ACC112 (cell line): ENCODE results near the gene FAM216B.
"Not testable (repeated sequence)": the region's sequence is repeated elsewhere in the genome, so short reads cannot be mapped to it uniquely, and the experiment has no call there.

Experiments used
- H2AFZ ChIP-seq: fragments of 200-600 bp; sonication (generic); one replicate; pipeline ENCODE4 v1.6.0; 2017; ENCODE audit warnings: antibody characterized with exemption, low read length; ENCODE audit not compliant: unreplicated experiment
- H3K27ac ChIP-seq: fragments of 200-600 bp; sonication (generic); 2 replicates; pipeline ENCODE4 v1.5.1; 2014; ENCODE audit warnings: low read depth, mild to moderate bottlenecking, antibody characterized with exemption, low read length, moderate library complexity
- H3K27me3 ChIP-seq: fragments of 200-600 bp; sonication (generic); 2 replicates; pipeline ENCODE4 v1.6.1; 2014; ENCODE audit warnings: mild to moderate bottlenecking, antibody characterized with exemption, low read length, moderate library complexity, mixed read lengths; ENCODE audit not compliant: insufficient read depth
- H3K36me3 ChIP-seq: fragments of 200-600 bp; sonication (generic); 2 replicates; pipeline ENCODE4 v1.6.1; 2016; ENCODE audit warnings: mild to moderate bottlenecking, antibody characterized with exemption, low read length, moderate library complexity, mixed read lengths; ENCODE audit not compliant: insufficient read depth
- H3K4me1 ChIP-seq: fragments of 200-600 bp; sonication (generic); one replicate; pipeline ENCODE4 v1.6.1; 2016; ENCODE audit warnings: low read length, mixed read lengths; ENCODE audit not compliant: insufficient read depth, unreplicated experiment, control insufficient read depth
- H3K4me3 ChIP-seq: fragments of 200-600 bp; sonication (generic); 2 replicates; pipeline ENCODE4 v1.5.1; 2014; ENCODE audit warnings: mild to moderate bottlenecking, low read depth, low read length
- H3K79me2 ChIP-seq: fragments of 200-600 bp; sonication (generic); one replicate; pipeline ENCODE4 v1.6.0; 2016; ENCODE audit warnings: low read length; ENCODE audit not compliant: control insufficient read depth, unreplicated experiment, insufficient read depth

The FAM216B gene

DNA sequence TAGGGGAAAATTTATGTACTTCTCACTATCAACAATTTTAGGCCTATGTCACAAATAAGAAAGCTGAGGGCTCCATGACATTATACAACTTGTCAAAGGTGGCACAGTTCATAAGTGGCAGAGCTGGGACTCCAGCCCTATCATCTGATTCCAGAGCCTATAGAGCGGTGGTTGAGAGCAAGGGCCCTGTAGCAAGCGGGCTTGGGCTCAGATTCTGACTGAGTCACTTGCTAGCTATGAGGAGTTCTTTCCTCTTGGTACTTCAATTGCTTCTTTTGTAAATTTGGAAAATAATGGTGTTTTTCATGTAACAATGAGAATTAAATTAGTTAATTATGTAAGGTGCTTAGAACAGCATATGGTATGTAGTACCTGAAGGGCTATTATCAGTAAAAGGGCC, 28.7 kb upstream of the FAM216B start:
- Histone ChIP-seq H3K79me2 (no peaks in the 10 kb centered on the region), H3K4me3 (no peak overlapping the region), H2AFZ (no peak overlapping the region), H3K27me3 (no peaks in the 10 kb centered on the region), H3K27ac (no peak overlapping the region), H3K36me3 (no peaks in the 10 kb centered on the region), H3K4me1 (peaks cover 8% of the 10 kb centered on the region)

DNA sequence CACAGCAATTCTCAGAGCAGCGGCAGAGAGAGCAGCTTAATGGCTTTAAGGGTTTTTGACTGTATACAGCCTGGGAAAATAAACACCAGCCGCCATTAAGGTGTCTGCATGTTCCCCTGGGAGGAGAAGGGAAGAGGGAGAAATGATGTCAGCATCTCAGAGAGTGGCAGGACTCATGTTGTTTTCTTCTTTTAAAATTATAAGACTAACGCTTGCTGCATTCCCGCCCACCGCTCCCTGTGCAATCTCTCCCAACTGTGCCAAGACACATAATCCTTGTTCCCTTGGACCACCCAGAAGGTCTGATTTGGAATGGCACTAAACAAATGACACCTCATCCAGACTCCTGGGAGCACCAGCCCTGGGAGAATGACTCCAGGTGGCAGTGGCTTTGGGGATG, 27.7 kb upstream of the FAM216B start:
- no peaks in the 10 kb centered on the region for H3K79me2 ChIP-seq
- H2AFZ ChIP-seq: no peak overlapping the region
- H3K4me1 ChIP-seq: no peaks in the 10 kb centered on the region
- no peak overlapping the region for H3K4me3 ChIP-seq
- no peak overlapping the region for H3K27ac ChIP-seq
- no peaks in the 10 kb centered on the region for H3K36me3 ChIP-seq
- H3K27me3 ChIP-seq: no peaks in the 10 kb centered on the region

DNA sequence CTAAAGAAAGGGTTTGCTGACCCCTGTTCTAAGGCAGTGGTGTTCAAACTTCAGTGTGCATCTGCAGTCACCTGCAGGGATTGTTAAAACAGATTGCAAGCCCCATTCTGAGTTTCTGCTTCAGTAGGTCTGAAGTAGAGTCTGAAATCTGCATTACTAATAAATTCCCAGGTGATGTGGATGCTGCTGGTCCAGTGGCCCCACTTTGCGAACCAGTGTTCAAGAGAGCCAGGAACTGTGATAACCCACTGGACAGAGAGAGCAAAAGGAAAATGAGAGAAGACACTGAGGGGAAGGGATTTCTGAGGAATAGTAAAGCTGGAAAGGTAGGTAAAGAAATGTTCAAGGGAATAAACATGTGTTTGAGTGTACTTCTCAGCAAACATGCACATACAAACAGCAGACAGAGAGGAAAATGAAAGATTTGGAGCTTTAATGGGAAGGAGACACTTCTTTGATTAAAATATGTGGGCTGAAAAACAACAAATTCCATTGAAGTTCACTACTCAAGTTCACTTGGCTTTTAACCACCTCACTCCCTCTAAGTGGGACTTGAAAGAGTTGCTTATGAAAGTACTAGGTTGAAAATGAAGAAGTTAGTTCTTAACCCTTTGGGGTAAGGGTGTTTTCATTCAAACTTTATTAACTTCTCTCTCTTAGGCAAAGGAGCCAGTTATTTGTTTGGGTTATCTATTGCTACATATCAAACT, 26.4 kb upstream of the FAM216B start:
- H3K27me3 ChIP-seq: no peaks in the 10 kb centered on the region
- no peaks in the 10 kb centered on the region for H3K4me1 ChIP-seq
- no peak overlapping the region for H2AFZ ChIP-seq
- H3K79me2 ChIP-seq: no peaks in the 10 kb centered on the region
- H3K4me3 ChIP-seq: no peak overlapping the region
- H3K27ac ChIP-seq: no peak overlapping the region
- no peaks in the 10 kb centered on the region for H3K36me3 ChIP-seq

DNA sequence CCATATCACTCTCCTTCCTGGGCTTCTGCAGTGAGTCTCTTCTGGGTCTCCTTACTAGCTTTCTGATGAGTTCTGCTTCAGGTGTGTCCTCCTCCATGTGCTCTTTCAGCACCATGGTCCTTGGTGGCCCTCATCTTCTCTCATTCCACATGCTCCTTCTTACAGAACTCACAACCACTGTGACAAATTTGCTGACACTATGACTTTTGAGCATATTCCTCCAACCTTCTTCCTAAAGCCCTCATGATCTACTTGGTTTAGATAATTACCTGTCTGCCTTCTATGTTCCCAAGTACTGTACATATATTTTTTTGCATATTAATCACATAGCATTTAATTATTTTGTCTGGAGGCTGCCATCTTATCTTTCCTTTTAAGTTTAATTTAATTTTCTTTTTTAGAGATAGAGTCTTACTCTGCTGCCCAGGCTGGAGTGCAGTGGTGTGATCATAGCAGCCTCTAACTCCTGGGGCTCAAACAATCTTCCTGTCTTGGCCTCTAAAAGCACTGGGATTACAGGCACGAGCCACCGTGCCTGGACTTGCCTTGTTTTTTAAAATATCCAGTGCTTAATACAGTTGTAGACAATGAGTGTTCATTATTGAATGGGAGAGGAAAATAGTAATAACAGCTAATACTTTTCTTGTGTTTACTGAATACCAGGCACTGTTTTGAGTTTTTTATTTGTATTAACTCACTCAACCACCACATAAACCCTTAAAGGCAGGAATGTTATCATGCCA, 23.5 kb upstream of the FAM216B start:
- Histone ChIP-seq H2AFZ (no peak overlapping the region), H3K27me3 (no peaks in the 10 kb centered on the region), H3K36me3 (no peaks in the 10 kb centered on the region), H3K4me3 (no peak overlapping the region), H3K4me1 (peaks cover 8% of the 10 kb centered on the region), H3K79me2 (no peaks in the 10 kb centered on the region), H3K27ac (no peak overlapping the region)

DNA sequence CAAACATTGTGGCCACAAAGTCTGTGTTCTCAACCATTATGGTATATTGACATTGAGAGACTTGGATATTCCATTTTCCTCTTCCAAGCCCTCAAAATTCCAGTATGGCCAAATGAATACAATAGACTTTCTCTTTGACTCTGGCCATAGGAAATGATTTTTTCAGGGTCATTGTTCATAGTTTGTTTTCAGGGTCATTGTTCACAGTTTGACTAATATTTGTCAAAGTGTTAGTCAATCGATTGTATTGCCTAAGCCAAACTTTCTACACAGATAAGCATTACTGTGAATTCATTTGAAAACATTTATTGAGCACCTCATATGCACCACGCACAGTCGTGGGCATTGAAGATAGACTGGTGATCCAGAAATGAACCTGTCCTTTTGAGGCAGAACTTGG, 22.9 kb upstream of the FAM216B start:
- Histone ChIP-seq H3K27ac (no peak overlapping the region), H3K27me3 (no peaks in the 10 kb centered on the region), H3K4me3 (no peak overlapping the region), H3K4me1 (peaks cover 8% of the 10 kb centered on the region), H3K36me3 (no peaks in the 10 kb centered on the region), H2AFZ (no peak overlapping the region), H3K79me2 (no peaks in the 10 kb centered on the region)

DNA sequence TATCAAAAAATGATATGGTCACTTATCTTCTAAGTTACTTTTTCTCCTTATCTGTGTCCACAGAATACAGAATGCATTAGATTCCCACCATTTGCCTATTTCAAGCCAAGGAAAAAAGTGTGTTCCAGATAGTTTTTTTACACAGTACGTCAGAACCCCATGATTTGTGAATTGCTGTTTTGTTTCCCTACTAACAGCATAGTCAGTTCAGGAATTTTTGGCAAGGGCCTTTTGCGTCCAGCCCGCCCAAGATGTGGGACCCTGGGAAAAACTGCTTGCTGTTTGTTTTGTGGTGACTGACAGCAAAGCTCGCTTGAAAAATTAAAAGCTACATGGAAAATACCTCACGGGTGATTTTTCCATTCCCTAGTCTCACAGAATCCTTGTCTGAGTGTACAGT, 20.4 kb upstream of the FAM216B start:
- peaks cover 8% of the 10 kb centered on the region for H3K4me1 ChIP-seq
- H2AFZ ChIP-seq: no peak overlapping the region
- no peaks in the 10 kb centered on the region for H3K27me3 ChIP-seq
- no peaks in the 10 kb centered on the region for H3K36me3 ChIP-seq
- no peaks in the 10 kb centered on the region for H3K79me2 ChIP-seq
- H3K4me3 ChIP-seq: no peak overlapping the region
- no peak overlapping the region for H3K27ac ChIP-seq

DNA sequence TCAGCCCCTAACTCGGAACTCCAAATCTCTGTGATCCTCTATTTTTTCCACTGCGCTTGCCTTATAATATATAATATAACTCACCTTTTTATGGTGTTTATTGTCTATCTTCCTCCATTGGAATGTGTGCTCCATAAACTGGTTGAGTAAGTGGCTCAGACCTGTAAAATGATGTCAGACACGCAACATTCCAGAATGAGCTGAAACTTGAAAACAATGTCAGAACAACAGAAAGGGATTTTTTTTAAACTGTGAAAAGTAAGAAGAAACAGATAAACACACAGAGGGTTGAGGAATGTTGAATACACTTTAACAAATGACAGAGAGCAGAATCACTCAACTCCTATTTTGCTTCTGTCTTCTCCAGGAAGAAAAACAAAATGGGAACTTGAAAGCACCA, 19.1 kb upstream of the FAM216B start:
- H3K27me3 ChIP-seq: no peaks in the 10 kb centered on the region
- H3K4me1 ChIP-seq: peaks cover 8% of the 10 kb centered on the region
- no peak overlapping the region for H3K4me3 ChIP-seq
- no peak overlapping the region for H2AFZ ChIP-seq
- no peaks in the 10 kb centered on the region for H3K79me2 ChIP-seq
- peak overlapping the region; percentile 92 for H3K27ac ChIP-seq
- no peaks in the 10 kb centered on the region for H3K36me3 ChIP-seq

DNA sequence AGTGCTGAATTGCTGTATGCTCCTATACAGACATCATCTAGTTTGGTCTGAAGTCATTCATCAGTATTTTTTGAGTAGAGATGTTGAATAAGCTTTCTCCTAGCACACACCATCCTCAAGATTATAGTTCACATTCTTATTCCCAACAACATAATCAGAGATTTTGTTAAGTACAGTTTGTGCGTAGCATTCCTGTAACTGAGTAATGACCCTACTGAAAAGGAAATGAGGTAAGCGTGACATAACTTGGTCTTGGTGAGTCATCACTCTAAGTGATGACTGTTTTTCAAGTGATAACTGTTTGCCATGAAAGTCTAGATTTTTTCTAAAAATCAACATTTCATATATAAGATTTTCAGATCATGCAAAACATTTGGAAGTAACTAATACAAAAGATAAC, 18.5 kb upstream of the FAM216B start:
- Histone ChIP-seq H3K27me3 (no peaks in the 10 kb centered on the region), H3K27ac (peak overlapping the region; percentile 92), H3K79me2 (no peaks in the 10 kb centered on the region), H3K4me1 (peaks cover 8% of the 10 kb centered on the region), H2AFZ (no peak overlapping the region), H3K4me3 (no peak overlapping the region), H3K36me3 (no peaks in the 10 kb centered on the region)

DNA sequence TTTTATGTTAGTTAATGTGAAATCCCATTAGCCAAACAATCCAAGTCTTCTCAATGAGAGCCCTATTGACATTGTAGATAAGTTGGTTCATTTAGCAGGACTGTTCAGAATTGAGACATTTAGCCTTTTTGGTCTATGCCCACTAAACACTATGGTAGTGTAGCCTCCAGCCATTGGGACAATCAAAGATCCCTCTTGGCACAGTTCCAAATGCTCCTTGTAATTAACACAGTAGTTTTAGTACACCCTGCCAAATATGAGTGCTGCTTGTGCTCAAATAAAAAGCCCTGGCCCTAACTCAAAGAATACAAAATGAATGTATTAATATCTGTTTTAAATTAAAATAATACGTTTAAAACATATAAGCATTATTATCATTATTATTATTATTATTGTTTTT, 15.4 kb upstream of the FAM216B start:
- Histone ChIP-seq H3K36me3 (no peaks in the 10 kb centered on the region), H3K4me1 (peaks cover 8% of the 10 kb centered on the region), H3K27me3 (no peaks in the 10 kb centered on the region), H3K4me3 (no peak overlapping the region), H3K27ac (no peak overlapping the region), H3K79me2 (no peaks in the 10 kb centered on the region), H2AFZ (no peak overlapping the region)

DNA sequence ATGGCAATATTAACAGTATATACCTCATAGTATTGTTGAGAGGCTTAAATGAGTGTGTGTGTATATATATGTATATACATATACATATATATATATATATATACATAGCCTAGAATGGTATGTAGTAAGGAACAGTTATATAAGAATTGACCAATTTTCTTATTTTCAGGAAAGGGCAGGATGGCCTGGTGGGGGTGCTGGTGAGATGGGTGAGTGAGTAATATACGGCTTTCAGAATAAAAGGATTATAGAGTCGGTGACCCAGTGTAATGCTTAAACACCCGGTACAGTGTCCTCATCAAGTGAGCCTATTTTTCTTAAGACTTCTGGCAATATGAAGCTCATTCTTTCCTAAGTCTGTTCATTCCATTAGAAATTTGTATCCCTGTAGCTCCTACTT, 11.7 kb upstream of the FAM216B start:
- Histone ChIP-seq H3K79me2 (no peaks in the 10 kb centered on the region), H3K4me1 (no peaks in the 10 kb centered on the region), H3K27me3 (no peaks in the 10 kb centered on the region), H3K4me3 (no peak overlapping the region), H3K27ac (no peak overlapping the region), H2AFZ (no peak overlapping the region), H3K36me3 (no peaks in the 10 kb centered on the region)

DNA sequence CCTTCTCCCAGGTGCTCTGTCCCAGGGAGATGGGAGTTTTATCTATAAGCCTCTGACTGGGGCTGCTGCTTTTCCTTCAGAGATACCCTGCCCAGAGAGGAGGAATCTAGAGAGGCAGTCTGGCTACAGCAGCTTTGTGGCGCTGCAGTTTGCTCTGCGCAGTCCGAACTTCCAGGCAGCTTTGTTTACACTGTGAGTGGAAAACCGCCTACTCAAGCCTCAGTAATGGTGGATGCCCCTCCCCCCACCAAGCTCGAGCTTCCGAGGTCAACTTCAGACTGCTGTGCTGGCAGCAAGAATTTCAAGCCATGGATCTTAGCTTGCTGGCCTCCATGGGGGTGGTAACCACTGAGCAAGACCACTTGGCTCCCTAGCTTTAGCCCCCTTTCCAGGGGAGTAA, 4.8 kb upstream of the FAM216B start:
- H3K27me3 ChIP-seq, H3K4me3 ChIP-seq, H3K4me1 ChIP-seq, H3K27ac ChIP-seq, H3K79me2 ChIP-seq, H3K36me3 ChIP-seq, H2AFZ ChIP-seq: not testable (repeated sequence)
